GM21529 (cell line): ENCODE data around the gene YTHDC2.

Experiments used
- ATAC-seq: cut with Tn5 transposase; IDR thresholded peaks from one replicate; pipeline ENCODE4 v1.9.1; 2021; ENCODE audit not compliant: unreplicated experiment

Gene YTHDC2

DNA sequence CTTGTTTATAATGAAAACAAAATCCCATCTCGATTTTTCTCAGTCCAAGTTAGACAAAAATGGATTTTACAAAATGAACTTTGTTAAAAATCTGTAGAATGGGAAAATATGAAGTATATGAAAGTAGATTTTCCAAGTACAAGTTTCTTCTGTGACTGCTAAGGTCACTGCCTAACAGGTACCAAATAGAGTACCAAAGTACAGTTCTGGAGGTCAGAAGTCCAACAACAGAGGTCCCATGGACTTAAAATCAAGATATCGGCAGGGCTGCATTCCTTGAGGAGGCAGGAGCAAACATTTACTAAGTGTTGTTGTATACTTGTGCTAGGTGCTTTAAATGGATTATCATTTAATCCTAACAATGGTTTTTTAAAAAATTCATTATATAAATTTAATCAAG is 5.9 kb downstream of the YTHDC2 start:
- no peak for ATAC-seq

DNA sequence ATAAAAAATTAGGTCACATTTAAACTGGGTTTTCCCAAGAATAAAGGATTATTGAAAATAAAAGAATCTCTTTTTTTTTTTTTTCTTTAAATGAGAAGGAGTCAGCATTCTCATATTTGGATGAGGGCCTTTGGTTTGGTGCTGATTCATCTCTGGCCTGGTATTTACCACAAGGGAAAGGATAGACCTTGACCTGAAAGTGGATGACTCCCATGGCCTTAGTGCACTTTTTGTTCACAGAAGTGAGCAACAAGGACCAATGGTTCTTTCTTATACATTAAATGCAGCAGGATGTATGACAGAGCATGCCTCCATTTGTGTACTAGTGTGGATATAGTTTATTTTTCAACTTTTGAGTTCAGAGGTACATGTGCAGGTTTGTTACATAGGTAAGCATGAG is 6.9 kb downstream of the YTHDC2 start:
- ATAC-seq = peak; percentile 68

DNA sequence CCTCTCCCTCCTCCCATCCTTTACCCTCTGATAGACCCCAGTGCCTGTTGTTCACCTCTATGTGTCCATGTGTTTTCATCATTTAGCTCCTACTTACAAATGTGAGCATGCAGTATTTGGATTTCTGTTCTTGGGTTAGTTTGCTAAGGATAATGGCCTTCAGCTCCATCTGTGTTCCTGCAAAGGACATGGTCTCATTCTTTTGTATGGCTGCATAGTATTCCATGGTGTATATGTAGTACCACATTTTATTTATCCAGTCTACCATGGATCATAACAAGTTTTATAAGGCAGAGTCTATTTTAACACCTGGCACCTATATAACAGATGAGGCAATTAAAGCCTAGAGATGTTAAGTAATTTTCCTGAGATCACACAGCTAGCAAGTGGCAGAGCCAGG is 7.4 kb downstream of the YTHDC2 start:
- ATAC-seq = no peak

DNA sequence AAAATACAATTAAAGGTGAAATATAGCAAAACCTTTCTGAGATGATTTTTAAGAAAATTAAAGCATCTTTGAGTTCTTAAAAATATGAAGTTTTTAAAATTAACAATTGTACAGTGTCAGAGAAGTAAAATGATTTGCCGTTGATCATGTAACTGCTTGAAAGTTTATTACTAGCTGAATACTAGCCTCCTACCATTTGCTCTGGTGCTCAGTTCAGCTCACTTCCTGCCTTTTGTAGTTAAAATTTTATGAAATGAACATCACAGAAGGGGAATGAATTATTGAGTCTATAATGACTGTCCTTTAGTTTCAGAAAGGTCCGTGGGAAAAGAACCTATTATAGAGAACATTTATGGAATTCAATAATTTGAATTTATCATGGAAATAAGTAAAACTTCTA is 9.7 kb downstream of the YTHDC2 start:
- no peak for ATAC-seq

DNA sequence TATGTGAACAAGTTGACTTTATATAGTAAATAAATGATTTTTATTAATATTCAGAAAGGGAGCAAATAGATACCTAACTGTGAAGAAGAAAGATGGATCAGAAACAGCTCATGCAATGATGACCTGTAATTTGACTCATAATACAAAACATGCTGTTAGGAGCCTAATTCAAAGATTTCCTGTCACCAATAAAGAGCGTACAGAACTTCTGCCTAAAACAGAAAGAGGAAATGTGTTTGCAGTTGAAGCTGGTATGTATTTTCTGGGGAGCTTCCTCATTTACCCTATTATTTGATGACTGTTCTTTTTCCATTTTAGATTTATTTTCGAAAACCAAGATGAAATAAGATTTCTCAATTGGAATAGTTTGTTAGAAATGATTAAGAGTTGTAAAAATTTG is 11.4 kb downstream of the YTHDC2 start:
- peak; percentile 66 for ATAC-seq

DNA sequence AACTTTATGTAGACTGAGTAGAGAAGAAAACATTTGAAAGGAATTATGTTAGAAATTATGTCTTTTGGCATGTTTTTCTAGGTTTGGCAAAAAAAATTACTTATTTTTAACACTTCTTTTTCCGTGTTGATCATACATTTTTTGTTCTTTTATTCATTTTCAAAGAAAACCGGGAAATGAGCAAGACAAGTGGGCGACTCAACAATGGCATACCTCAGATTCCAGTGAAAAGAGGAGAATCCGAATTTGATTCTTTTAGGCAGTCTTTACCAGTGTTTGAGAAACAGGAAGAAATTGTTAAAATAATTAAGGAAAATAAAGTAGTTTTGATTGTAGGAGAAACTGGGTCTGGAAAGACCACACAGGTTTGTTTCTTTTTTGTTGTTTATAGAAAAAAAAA is 12.9 kb downstream of the YTHDC2 start:
- ATAC-seq = no peak

DNA sequence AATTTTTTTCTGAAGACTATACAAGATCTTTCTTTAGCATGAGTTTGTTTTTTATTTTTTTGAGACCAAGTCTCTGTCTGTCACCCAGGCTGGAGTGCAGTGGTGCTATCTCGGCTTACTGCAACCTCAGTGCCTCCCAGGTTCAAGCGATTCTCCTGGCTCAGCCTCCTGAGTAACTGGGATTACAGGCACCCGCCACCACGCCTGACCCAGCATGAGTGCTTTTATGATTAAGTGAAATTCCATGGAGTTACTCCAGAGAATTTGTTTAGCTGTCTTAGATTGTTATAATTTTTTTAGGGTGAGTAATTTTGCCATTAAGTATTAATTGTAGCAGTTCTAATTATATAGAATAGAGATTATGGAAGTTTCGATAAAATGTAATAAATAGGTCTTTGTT is 14.3 kb downstream of the YTHDC2 start:
- no peak for ATAC-seq

DNA sequence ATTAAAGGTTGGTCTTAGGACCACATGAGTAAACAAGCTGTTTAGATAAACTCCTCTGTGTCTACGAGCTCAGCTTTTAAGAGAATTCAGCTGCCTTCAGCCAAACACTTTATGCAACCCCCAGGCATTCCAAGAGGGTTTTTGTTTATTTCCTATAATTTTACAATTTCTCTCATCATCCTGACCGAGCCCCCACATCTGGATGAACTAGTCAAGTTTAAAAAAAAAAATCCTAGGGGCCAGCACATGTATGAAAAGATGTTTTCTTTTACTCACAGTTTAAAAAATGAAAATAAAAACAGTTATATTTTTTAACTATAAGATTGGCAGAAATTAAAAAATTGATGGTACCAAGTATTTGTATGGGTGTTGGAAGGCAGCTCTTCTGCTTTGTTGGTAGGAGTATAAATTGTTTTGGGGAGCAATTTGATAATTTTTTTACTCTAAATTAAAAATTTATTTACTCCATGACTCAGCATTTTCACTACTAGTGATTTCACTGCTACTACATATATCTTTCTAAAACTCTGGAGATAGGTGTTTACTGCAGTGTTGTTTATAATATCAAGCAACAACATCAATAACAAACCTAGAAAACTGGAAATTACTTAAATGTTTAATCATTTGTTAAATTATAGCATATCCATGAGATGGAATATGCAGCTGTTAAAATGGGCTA is 18.1 kb downstream of the YTHDC2 start:
- no peak for ATAC-seq

DNA sequence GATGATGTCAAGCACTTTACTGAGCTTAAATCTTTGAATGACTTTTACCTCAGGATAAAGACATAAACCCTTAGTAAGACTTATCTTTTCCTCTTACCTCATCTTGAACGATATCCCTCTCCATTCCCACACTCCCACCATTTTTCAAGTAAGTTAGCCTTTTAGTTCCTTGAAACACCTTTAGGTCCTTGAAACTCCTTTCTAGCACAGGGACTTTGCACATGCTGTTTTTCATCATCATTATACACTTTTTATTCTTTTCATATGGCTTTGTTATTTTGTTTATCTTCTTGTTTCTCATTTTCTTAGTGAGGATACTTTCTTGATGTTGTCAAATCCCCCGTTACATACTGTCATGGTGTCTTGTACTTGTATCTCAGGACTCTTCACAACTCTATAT is 24.8 kb downstream of the YTHDC2 start:
- ATAC-seq = no peak

DNA sequence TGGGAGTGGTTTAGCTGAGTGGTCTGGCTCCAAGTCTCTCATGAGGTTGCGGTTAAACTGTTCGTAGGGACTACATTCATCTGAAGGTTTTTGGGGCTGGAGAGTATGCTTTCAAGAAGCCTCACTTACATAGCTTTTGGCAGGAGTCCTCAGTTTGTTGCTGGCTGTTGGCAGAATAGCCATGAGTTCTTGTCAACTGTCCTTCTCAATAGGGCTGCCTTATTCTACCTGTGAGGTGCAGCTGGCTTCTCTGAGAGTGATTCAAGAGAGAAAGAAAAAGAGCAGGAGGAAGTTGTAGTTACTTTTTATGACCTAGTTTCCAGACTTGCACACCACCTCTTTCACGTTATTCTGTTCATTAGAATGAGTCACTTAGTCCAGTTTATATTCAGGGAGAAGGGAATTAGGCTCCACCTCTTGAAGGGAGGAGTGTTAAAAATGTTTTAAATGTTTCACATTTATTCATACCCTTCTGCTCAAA is 33.2 kb downstream of the YTHDC2 start:
- ATAC-seq = no peak

DNA sequence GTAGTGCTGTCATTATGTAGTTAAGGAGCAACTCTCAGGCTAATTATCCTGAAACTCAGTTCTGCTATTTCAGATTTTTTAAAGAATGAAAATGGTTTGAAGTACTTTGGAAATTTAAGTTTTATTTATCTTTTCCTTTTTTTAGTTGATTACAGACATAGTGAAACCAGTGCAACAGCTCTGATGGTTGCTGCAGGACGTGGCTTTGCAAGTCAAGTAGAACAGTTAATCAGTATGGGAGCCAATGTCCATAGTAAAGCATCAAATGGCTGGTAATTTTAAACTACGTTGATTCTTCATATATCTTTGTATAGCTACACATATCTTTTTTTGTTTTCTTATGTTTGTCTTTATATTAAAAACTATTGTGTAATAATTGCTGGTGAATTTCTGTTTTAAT is 34.9 kb downstream of the YTHDC2 start:
- ATAC-seq = peak; percentile 72

DNA sequence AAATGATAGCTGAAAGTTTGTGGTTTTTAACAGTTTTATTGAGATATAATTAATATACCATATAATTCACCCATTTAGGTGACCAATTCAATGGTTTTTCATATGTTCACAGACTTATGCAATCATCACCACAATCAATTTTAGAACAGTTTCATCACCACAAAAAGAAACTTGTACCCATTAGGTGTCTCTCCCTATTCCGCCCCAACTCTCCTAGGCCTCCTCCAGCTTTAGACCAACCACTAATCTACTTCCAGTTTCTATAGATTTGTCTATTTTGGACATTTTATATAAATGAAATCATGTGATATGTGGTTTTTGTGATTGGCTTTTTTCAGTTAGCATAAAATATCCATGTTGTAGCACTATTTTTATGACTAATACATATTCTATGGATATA is 38.6 kb downstream of the YTHDC2 start:
- no peak for ATAC-seq

DNA sequence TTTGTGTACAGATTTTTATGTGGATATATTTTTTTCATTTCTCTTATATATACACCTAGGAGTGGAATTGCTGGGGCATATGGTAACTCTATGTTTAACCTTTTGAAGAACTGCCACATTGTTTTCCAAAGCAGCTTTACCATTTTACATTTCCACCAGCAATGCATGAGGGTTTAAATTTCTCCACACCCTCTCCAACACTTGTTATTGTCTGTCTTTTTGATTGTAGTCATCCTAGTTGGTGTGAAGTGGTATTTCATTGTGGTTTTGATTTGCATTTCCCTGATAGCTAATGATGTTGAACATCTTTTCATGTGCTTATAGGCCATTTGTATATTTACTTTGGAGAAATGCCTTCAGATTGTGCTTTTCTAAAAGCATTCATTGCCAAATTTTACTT is 39.1 kb downstream of the YTHDC2 start:
- ATAC-seq = no peak

DNA sequence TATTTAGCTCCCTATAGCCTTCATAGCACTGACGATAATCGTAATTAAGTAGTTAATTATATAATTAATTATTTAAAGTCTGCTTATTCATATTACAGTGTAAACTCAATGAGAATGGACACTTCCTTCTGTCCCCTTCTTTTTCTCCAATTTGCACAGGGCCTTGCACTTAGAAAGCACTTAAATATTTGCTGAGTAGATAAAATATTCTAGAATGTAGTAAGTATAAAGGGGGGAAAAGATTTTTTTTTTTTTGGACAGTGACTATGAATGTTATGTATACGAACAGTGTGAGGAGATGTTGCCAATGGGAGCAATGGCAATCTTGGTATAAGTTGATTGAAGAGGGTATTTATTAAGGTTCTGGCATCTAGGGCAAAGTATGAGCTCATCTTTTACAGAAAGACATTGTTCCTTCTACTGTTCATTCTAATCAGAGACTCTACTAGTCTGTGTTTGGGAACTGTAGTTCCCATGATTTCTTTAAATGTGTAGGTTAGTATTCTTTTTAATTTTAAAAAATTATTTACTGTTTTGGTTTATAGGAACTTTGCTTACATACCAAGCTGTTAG is 49.4 kb downstream of the YTHDC2 start:
- no peak for ATAC-seq

DNA sequence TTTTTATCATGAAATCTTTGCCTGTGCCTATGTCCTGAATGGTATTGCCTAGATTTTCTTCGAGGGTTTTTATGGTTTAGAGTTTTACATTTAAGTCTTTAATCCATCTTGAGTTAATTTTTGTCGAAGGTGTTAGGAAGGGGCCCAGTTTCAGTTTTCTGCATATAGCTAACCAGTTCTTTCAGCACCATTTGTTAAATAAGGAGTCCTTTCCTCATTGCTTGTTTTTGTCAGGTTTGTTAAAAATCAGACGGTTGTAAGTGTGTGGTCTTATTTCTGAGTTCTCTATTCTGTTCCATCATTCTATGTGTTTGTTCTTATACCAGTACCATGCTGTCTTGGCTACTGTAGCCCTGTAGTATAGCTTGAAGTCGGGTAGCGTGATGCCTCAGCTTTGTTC is 55.9 kb downstream of the YTHDC2 start:
- no peak for ATAC-seq

DNA sequence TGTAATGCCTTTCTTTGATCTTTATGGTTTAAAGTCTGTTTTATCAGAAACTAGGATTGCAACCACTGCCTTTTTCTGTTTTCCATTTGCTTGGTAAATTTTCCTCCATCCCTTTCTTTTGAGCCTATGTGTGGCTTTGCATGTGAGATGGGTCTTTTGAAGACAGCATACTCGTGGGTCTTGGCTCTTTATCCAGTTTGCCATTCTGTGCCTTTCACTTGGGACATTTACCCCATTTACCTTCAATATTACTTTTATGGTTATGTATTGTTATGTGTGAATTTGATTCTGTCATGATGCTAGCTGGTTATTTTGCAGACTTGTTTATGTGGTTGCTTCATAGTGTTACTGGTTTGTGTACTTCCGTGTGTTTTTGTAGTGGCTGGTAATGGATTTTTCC is 59.2 kb downstream of the YTHDC2 start:
- ATAC-seq = no peak

DNA sequence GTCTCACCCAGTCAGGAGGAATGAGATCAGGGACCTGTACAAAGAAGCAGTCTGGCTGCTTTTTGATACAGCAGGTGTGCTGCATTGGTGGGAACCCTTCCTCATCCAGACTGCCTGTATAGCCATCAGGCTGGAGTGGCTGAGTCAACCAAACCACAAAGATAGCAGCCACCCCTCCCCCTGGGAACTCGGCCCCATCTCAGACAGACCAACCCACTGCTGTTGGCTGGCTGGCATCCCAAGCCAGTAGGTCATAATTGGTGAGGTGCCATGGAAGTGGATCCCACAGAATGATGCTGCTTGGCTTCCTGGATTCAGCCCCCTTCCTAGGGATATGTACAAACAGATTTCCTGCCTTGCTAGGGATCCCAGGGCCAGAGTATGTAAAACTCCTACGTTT is 60.9 kb downstream of the YTHDC2 start:
- no peak for ATAC-seq

DNA sequence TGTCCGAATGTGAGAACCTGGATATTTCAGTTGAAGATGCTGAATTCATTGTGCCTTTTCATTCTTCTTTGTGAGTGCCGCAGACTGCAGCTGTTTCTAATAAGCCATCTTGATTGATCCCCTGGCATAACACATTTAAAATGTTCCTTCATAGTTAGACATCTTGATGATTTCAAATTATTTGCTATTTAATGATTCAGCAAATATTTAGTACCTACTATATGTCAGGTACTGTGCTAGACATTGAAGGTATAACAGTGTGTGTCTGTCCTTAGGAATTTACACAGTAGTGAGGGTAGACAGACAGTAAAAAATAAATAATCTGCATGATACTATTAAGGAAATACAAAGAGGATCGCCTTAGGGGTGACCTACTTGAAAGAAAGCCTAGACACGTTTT is 61.6 kb downstream of the YTHDC2 start:
- ATAC-seq = no peak

DNA sequence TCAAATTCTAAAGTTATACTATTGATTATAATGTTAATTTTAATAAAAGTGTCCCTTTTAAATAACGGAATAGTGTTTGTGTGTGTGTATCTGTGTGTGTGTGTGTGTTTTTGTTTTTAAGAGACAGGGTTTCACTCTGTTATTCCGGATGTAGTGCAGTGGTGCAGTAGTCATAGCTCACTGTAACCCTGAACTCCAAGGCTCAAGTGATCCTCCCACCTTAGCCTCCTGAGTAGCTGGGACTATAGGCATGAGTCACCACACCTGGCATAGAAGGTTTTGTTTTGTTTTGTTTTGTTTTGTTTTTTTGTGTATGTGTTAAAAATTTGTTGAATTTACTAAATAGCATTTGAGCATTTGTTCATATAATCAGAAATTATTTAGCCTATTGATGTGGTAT is 64.6 kb downstream of the YTHDC2 start:
- ATAC-seq = no peak

DNA sequence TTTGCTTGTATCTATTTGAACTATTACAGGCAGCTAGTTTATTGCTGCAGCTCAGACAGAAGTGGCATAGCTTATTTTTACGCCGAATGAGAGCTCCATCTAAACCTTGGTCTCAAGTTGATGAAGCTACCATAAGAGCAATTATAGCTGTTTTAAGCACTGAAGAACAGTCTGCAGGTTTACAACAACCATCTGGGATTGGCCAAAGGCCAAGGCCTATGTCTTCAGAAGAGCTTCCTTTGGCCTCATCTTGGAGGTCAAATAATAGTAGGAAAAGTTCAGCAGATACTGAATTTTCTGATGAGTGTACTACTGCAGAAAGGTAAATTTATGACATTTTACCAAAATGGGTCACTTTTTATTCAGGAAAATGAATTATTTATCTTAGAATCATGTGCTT is 67.9 kb downstream of the YTHDC2 start:
- ATAC-seq = no peak

DNA sequence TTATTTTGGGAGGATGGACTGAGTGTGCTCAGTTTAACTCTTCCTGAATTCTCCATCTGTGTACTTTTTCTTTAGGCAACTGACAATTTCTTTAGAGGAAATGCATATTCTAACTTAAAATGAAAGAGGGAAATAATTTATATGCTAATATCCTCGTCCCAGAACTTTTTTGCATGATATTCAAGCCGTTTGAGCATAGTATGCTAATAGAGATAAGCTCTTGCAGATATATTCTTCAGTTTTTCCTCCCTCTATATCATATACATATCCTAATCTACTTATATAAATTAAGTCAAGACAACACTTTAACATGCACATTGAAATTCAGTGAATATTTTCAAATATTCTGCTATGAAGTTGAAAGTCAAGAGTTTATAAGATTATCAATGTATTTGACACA is 84.7 kb downstream of the YTHDC2 start:
- no peak for ATAC-seq

DNA sequence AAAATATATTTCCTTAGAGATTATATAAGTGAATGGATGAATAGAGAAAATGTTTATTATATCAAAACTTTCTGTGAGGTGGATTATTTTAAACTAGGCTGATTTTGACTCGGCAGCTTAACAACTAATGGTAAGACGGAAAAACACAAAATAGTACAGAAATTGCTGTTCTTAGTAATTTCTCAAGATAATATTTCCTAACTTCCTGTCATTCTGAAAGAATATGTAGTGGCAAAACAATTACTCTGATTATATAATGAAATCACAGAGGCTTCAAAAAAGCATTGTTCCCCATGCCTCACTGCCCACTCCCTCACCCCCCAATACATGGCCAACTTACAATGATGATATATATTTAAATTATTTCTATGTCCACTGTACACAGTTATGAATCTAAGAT is 85.4 kb downstream of the YTHDC2 start:
- ATAC-seq = no peak

DNA sequence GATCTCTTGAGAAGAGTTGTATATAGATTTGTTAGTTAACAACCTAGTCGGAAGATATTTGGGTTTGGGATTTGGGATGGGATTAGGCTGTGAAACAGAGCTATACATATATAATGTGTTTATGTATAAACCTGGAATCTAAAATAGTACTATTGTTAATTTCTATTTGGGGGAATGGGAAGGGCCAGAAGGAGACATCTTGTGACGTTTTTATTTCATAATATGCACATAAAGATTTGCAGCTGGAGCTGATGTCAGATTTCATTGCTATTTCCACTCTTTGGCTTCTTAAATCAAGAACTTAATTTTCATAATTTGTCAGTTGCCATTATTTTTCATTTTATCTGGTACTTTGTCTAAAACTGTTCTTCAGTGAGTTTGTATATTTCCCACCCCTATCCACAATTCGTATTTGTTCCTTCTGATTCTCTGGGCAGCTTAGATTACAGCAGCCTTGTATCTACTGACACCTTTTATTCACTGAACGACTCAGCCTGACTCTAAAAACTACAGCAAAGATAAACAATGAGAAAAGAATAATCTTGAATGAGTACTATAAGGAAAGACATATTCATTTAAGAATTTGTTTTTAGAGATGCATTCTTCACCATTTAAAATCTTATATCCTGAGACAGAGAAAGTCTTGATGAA is 86.9 kb downstream of the YTHDC2 start:
- ATAC-seq = no peak
